Stimulated activated naive CD8-positive, alpha-beta T cell treated with anti-CD3 and anti-CD28 coated beads, Interleukin-15, Interleukin-2, amounts not matched to agents 100 U/mL and 50 U/mL, for 24 hours (primary cell): ENCODE data around the gene KRTAP2-4.
"Not testable (repeated sequence)": the region's sequence is repeated elsewhere in the genome, so short reads cannot be mapped to it uniquely, and the experiment has no call there.

Experiments used
- ATAC-seq: fragments of 150-1000 bp; cut with Tn5 transposase; one replicate; pipeline ENCODE4 v1.10.0; 2021
- DNase-seq: peaks from one replicate; pipeline ENCODE4 v3.0.0; 2021

The KRTAP2-4 gene

GRCh38 chr17:41037853-41038350, 27.8 kb downstream of the KRTAP2-4 start:
- DNase-seq (no peak), ATAC-seq (no peak)

DNA sequence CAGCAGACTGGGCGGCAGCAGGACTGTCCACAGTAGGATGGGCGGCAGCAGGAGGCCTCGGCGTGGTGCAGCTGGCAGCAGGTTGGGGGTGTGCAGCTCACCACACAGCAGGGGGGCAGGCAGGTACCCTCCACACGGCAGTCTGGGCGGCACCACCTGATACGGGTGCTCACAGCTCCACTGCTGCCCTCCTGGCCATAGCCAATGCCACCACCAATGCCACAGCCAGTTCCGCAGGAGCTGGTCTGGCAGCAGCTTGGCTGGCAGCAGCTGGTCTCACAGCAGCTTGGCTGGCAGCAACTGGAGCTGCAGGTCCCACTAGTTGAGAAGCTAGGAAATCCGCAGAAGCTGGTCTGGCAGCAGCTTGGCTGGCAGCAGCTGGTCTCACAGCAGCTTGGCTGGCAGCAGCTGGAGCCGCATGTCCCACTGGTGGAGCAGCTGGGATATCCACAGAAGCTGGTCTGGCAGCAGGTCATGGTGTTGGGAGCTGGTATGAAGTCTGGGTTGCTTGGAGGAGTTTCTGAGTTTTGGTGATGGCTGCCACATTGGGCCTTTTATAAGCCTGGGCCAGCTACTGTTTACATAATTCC, 31.2 kb downstream of the KRTAP2-4 start, which contains the start of gene KRTAP1-3:
Gene KRTAP1-3, minus strand, starts transcription at position 529 of the 590 bp plus-strand sequence. Its CDS starts 53 bp downstream, at position 476.
- not testable (repeated sequence) for DNase-seq, ATAC-seq

- ATAC-seq: no peak
- no peak for DNase-seq
These were observed 35.9 kb downstream of the KRTAP2-4 start, which contains the start of gene KRTAP1-4 for GRCh38 chr17:41029633-41030245. TSS of gene KRTAP1-4 (minus strand) at chr17:41030195. CDS start at chr17:41030078, 117 bp downstream.

GRCh38 chr17:41026715-41027471, 38.8 kb downstream of the KRTAP2-4 start, which contains the start of gene KRTAP1-5:
TSS of gene KRTAP1-5 (minus strand) at chr17:41027208. CDS start at chr17:41027155, 53 bp downstream.
- no peak for DNase-seq
- ATAC-seq: no peak

- no peak for ATAC-seq
- no peak for DNase-seq
These were observed 41.0 kb downstream of the KRTAP2-4 start for GRCh38 chr17:41024697-41025096.

- ATAC-seq: no peak
- DNase-seq: no peak
These were observed 45.3 kb downstream of the KRTAP2-4 start for GRCh38 chr17:41020336-41020735.

DNA sequence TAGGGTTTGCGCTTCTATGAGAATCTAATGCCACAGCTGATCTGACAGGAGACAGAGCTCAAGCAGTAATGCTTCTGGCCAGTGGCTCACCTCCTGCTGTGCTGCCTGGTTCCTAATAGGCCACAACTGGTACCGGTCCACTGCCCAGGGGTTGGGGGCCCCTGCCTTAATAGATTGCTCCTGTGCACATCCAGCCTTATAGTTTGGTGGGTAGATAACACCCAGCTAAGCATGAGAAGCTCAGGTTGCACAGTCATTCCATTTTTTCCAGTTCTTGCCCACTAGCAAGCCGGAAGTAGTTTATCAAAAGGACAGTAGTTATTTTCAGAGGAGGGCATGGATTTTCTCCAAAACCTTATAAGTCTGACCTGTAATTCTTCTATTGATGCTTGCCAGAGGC, 46.3 kb downstream of the KRTAP2-4 start:
- DNase-seq (no peak), ATAC-seq (no peak)

DNA sequence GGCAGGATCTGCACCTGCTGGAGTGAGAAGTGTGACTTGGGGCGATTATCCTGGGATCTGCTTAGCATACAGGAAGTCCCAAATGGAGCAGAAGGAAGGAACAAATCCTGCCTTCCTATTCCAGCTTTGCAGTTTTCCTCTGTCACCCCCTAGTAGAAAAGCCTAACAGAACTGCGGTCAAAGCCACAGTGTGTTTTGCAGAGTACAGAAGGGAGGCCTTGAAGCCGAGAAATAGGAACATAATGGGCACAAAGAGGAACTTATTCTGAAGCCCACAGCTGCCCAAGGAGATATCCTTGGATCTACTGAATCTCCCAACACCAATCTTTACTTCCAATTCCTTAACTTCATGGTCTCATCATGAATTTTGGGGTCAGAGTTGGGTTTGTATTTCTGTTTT, 47.1 kb downstream of the KRTAP2-4 start:
- ATAC-seq (no peak), DNase-seq (no peak)

- no peak for ATAC-seq
- no peak for DNase-seq
These were observed 49.0 kb downstream of the KRTAP2-4 start for GRCh38 chr17:41016578-41017215.

- no peak for ATAC-seq
- no peak for DNase-seq
These were observed 50.2 kb downstream of the KRTAP2-4 start for GRCh38 chr17:41015454-41015853.
